AG10803 (cell line): Measurements from ENCODE around the gene WDR91.
A peak's percentile ranks its signal among the peaks of the same experiment; 100 is the strongest.

Experiments used
- DNase-seq: peaks from one replicate; pipeline ENCODE4 v3.0.0; 2010; ENCODE audit warnings: low read depth
- H3K4me3 ChIP-seq: 2 replicates; pipeline ENCODE4 v1.5.1; 2011; ENCODE audit warnings: mild to moderate bottlenecking, low read length, control low read depth
- CTCF ChIP-seq: conservative IDR thresholded peaks from 2 replicates; pipeline ENCODE4 v1.5.1; 2011; ENCODE audit warnings: mild to moderate bottlenecking, low read length, control low read depth, inconsistent platforms

Gene WDR91

GRCh38 chr7:135232720-135233119 lies 21.4 kb upstream of the WDR91 start:
- no peak for TF ChIP-seq CTCF
- DNase-seq = no peak
- H3K4me3 ChIP-seq = no peak overlapping the region

GRCh38 chr7:135232087-135232486 lies 20.8 kb upstream of the WDR91 start:
- H3K4me3 ChIP-seq = no peak overlapping the region
- no peak for TF ChIP-seq CTCF
- no peak for DNase-seq

- no peak for DNase-seq
- no peak overlapping the region for H3K4me3 ChIP-seq
- TF ChIP-seq CTCF = no peak
Measured at GRCh38 chr7:135231686-135232085, 20.4 kb upstream of the WDR91 start.

DNA sequence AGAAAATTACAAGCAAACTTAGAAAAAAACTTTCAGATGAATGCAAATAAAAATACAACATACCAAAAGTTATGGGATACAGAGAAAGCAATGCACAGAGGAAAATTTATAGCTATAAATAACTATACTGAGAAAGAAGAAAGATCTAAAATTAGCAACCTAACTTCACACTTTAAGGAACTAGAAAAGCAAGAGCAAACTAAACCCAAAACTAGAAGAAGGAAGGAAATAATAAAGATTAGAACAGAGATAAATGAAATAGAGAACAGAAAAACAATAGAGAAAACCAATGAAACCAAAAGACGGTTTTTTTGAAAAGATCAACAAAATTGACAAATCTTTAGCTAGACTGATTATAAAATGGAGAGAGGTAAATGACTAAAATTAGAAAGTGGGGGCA lies 12.7 kb upstream of the WDR91 start:
- H3K4me3 ChIP-seq = no peak overlapping the region
- no peak for TF ChIP-seq CTCF
- DNase-seq = no peak

- TF ChIP-seq CTCF = no peak
- H3K4me3 ChIP-seq = no peak overlapping the region
- peak; percentile 13 for DNase-seq
Measured at GRCh38 chr7:135217645-135218509, 6.6 kb upstream of the WDR91 start.

GRCh38 chr7:135215698-135216097 lies 4.4 kb upstream of the WDR91 start:
- H3K4me3 ChIP-seq = no peak overlapping the region
- no peak for TF ChIP-seq CTCF
- DNase-seq = no peak

- DNase-seq = no peak
- TF ChIP-seq CTCF = no peak
- H3K4me3 ChIP-seq = no peak overlapping the region
Measured at GRCh38 chr7:135215180-135215579, 3.9 kb upstream of the WDR91 start.
